Neuronal stem cell (in vitro differentiated cells): ENCODE data around the gene TUBA3E.
"Not testable (repeated sequence)": the region's sequence is repeated elsewhere in the genome, so short reads cannot be mapped to it uniquely, and the experiment has no call there.

Experiments
- DNase-seq: peaks from one replicate; pipeline ENCODE4 v3.0.0-alpha.2; 2013; ENCODE audit warnings: low spot score
- H2AFZ ChIP-seq: one replicate; pipeline ENCODE4 v1.6.1; 2013; ENCODE audit warnings: mild to moderate bottlenecking, low read length, inconsistent platforms
- H2AK5ac ChIP-seq: 2 replicates; pipeline ENCODE4 v1.6.1; 2013; ENCODE audit warnings: low read depth, mild to moderate bottlenecking, inconsistent platforms, low read length, moderate library complexity, mixed read lengths
- H2BK120ac ChIP-seq: 2 replicates; pipeline ENCODE4 v1.6.1; 2013; ENCODE audit warnings: low read depth, mild to moderate bottlenecking, inconsistent platforms, low read length, moderate library complexity, mixed read lengths
- H2BK12ac ChIP-seq: one replicate; pipeline ENCODE4 v1.6.1; 2013; ENCODE audit warnings: low read length, inconsistent platforms
- H2BK15ac ChIP-seq: 2 replicates; pipeline ENCODE4 v1.6.1; 2013; ENCODE audit warnings: mild to moderate bottlenecking, low read length, inconsistent platforms, mixed read lengths
- H2BK5ac ChIP-seq: one replicate; pipeline ENCODE4 v1.6.1; 2013; ENCODE audit warnings: inconsistent platforms, mild to moderate bottlenecking, low read length, moderate library complexity
- H3K14ac ChIP-seq: one replicate; pipeline ENCODE4 v1.6.1; 2013; ENCODE audit warnings: low read length, inconsistent platforms
- H3K18ac ChIP-seq: 2 replicates; pipeline ENCODE4 v1.6.1; 2013; ENCODE audit warnings: low read length, inconsistent platforms
- H3K23ac ChIP-seq: 2 replicates; pipeline ENCODE4 v1.6.1; 2013; ENCODE audit warnings: low read depth, mild to moderate bottlenecking, mixed read lengths, low read length, inconsistent platforms; ENCODE audit not compliant: poor library complexity
- H3K27ac ChIP-seq: replicated peaks from 3 replicates; pipeline ENCODE4 v1.5.1; 2013; ENCODE audit warnings: low read length, inconsistent platforms
- H3K27me3 ChIP-seq, 3 experiments: 2 replicates each; pipeline ENCODE4 v1.6.1; 2013; ENCODE audit warnings: low read length in 3 of 3, mild to moderate bottlenecking in 2 of 3, inconsistent platforms in 1 of 3, low read depth in 1 of 3, mixed read lengths in 1 of 3, moderate library complexity in 1 of 3; ENCODE audit not compliant: control insufficient read depth in 3 of 3, insufficient read depth in 3 of 3
- H3K36me3 ChIP-seq, 2 donors: replicated peaks in 1 of 2; 2 replicates each; pipeline ENCODE4 v1.6.1; 2013; ENCODE audit warnings: low read length in 2 of 2; ENCODE audit not compliant: control insufficient read depth in 2 of 2, insufficient read depth in 2 of 2
- H3K4ac ChIP-seq: 2 replicates; pipeline ENCODE4 v1.6.1; 2013; ENCODE audit warnings: inconsistent platforms, mild to moderate bottlenecking, low read length, moderate library complexity
- H3K4me1 ChIP-seq, 2 donors: 1 replicate in 1 of 2; 2 replicates in 1 of 2; pipeline ENCODE4 v1.6.1; 2013; ENCODE audit warnings: low read length in 2 of 2, low read depth in 1 of 2; ENCODE audit not compliant: control insufficient read depth in 2 of 2, insufficient read depth in 1 of 2
- H3K4me2 ChIP-seq: one replicate; pipeline ENCODE4 v1.6.1; 2013; ENCODE audit warnings: mild to moderate bottlenecking, low read length, inconsistent platforms; ENCODE audit not compliant: insufficient read depth, poor library complexity, severe bottlenecking
- H3K4me3 ChIP-seq, 2 donors: 2 replicates each; pipeline ENCODE4 v1.5.1; 2013; ENCODE audit warnings: low read length in 2 of 2, mild to moderate bottlenecking in 2 of 2, inconsistent platforms in 1 of 2, moderate library complexity in 1 of 2
- H3K79me1 ChIP-seq: one replicate; pipeline ENCODE4 v1.6.1; 2013; ENCODE audit warnings: low read depth, mild to moderate bottlenecking, inconsistent platforms, low read length, moderate library complexity
- H3K9ac ChIP-seq: one replicate; pipeline ENCODE4 v1.6.1; 2013; ENCODE audit warnings: mild to moderate bottlenecking, low read depth, low read length, inconsistent platforms; ENCODE audit not compliant: poor library complexity
- H3K9me3 ChIP-seq, 2 donors: replicated peaks in 1 of 2; 2 replicates each; pipeline versions ENCODE3 to v1.6.1; 2013; ENCODE audit warnings: low read length in 2 of 2, mild to moderate bottlenecking in 2 of 2, inconsistent platforms in 1 of 2, low read depth in 1 of 2, mixed read lengths in 1 of 2, moderate library complexity in 1 of 2; ENCODE audit not compliant: control insufficient read depth in 2 of 2, insufficient read depth in 1 of 2
- H4K8ac ChIP-seq: one replicate; pipeline ENCODE4 v1.6.1; 2013; ENCODE audit warnings: low read depth, mild to moderate bottlenecking, inconsistent platforms, low read length, moderate library complexity
- H4K91ac ChIP-seq: one replicate; pipeline ENCODE4 v1.6.1; 2013; ENCODE audit warnings: low read length, low read depth, mild to moderate bottlenecking, inconsistent platforms; ENCODE audit not compliant: poor library complexity
- WGBS, 2 donors: extraction: QIAGEN DNeasy Blood & Tissue Kit; methylation state at CpG; one replicate each; pipeline ENCODE4 v1.1.7; 2013; ENCODE audit warnings: missing lambda C conversion rate in 2 of 2, mixed read lengths in 1 of 2; ENCODE audit not compliant: insufficient read length in 2 of 2, insufficient replicate concordance in 1 of 2; ENCODE audit errors: extremely low coverage in 2 of 2; 5-methylcytosine and 5-hydroxymethylcytosine counted together

Gene TUBA3E

GRCh38 chr2:130241041-130241707, 42.9 kb upstream of the TUBA3E start:
- Histone ChIP-seq H2BK120ac (no peak overlapping the region), H3K14ac (no peak overlapping the region), H4K8ac (no peak overlapping the region), H2BK12ac (no peak overlapping the region), H3K18ac (no peak overlapping the region), H3K9me3 (peaks cover 0 to 2% of the 10 kb centered on the region in 2 donors), H3K4me1 (no peaks in the 10 kb centered on the region), H2AFZ (no peak overlapping the region), H3K4me3 (no peak overlapping the region), H3K4ac (no peak overlapping the region), H4K91ac (no peak overlapping the region), H3K27me3 (peaks cover 0 to 2% (median 0%) of the 10 kb centered on the region in 3 experiments), H3K23ac (no peak overlapping the region), H3K36me3 (no peaks in the 10 kb centered on the region), H3K79me1 (no peaks in the 10 kb centered on the region), H3K27ac (no peak overlapping the region), H3K9ac (no peak overlapping the region), H2AK5ac (no peak overlapping the region), H3K4me2 (no peak overlapping the region), H2BK15ac (no peak overlapping the region), H2BK5ac (no peak overlapping the region)
- no CpG with 5 or more reads among the region's 8 CpGs for WGBS, 2 donors
- no peak for DNase-seq

GRCh38 chr2:130239581-130239980, 41.3 kb upstream of the TUBA3E start:
- not testable (repeated sequence) for H3K4me1 ChIP-seq, H4K8ac ChIP-seq, H3K9me3 ChIP-seq, H3K4me3 ChIP-seq, H3K23ac ChIP-seq, H2BK12ac ChIP-seq, H2AK5ac ChIP-seq, H3K9ac ChIP-seq, H4K91ac ChIP-seq, H3K27me3 ChIP-seq, H3K14ac ChIP-seq, H2BK5ac ChIP-seq, H2BK15ac ChIP-seq, H3K27ac ChIP-seq, H3K18ac ChIP-seq, H2BK120ac ChIP-seq, DNase-seq, H3K4me2 ChIP-seq, H3K4ac ChIP-seq, H3K36me3 ChIP-seq, H3K79me1 ChIP-seq, H2AFZ ChIP-seq
- no CpG with 5 or more reads among the region's 6 CpGs for WGBS, 2 donors

DNA sequence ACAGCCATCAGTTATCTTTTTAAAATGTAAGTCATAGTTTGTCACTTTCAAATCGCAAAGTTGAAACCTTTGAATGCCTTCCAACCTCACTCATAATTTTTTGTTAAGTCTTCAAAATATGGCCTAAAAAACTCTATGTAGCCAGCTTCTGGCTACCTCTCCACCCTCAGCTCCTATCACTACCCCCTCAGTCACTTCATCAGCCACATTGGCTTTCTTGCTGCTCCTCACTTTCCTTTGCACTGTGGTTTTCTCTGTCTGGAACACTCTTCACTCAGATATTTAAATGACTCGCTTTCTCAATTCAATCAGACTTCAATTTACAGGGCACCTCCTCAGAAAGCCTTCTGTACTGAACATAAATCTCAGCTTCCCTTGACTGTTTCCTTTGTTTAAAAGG, 34.8 kb upstream of the TUBA3E start:
- not testable (repeated sequence) for H3K4me3 ChIP-seq, H2AFZ ChIP-seq, H3K79me1 ChIP-seq, H3K9ac ChIP-seq, H3K27ac ChIP-seq, H2BK15ac ChIP-seq, H3K27me3 ChIP-seq, H4K91ac ChIP-seq, H3K23ac ChIP-seq, H3K14ac ChIP-seq, H3K4ac ChIP-seq, H3K9me3 ChIP-seq, H2AK5ac ChIP-seq, H3K36me3 ChIP-seq, H2BK12ac ChIP-seq, H2BK5ac ChIP-seq, H3K18ac ChIP-seq, H3K4me1 ChIP-seq, H2BK120ac ChIP-seq, DNase-seq, H4K8ac ChIP-seq, H3K4me2 ChIP-seq
- WGBS, 2 donors: no CpG with 5 or more reads among the region's 2 CpGs

DNA sequence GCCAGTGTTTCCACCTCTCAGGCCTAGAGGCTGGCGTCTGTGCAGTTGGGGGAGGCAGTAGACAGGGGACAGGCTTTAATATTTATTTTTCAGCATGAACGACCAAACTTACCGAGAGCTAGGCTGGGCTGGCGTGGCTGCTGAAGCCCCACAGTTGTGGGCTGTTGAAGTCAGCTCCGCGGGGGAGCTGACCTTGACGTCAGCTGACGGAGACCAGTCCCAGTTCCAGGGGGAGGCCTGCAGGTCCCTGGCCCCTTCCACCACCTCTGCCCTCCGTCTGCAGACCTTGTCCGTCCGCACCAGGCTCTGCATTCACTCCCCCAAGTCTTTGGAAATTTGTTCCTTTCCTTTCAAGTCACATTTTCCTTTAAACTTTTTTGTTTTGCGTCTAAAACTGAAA, 33.4 kb upstream of the TUBA3E start:
- no peak overlapping the region for H2BK120ac ChIP-seq
- no CpG with 5 or more reads among the region's 12 CpGs for WGBS, 2 donors
- no peak overlapping the region for H2AK5ac ChIP-seq
- no peak overlapping the region for H3K18ac ChIP-seq
- H3K27me3 ChIP-seq: no peaks in the 10 kb centered on the region
- no peak overlapping the region for H4K8ac ChIP-seq
- no peak overlapping the region for H2BK12ac ChIP-seq
- no peak for DNase-seq
- H3K14ac ChIP-seq: peak overlapping the region; percentile 38
- H2BK5ac ChIP-seq: no peak overlapping the region
- no peak overlapping the region for H4K91ac ChIP-seq
- H3K79me1 ChIP-seq: no peaks in the 10 kb centered on the region
- H3K27ac ChIP-seq: no peak overlapping the region
- no peaks in the 10 kb centered on the region for H3K9me3 ChIP-seq
- no peak overlapping the region for H3K4me2 ChIP-seq
- H3K4me1 ChIP-seq: no peaks in the 10 kb centered on the region
- no peaks in the 10 kb centered on the region for H3K36me3 ChIP-seq
- no peak overlapping the region for H3K4me3 ChIP-seq
- H2BK15ac ChIP-seq: no peak overlapping the region
- H3K23ac ChIP-seq: no peak overlapping the region
- no peak overlapping the region for H3K4ac ChIP-seq
- H2AFZ ChIP-seq: peak overlapping the region; percentile 0
- no peak overlapping the region for H3K9ac ChIP-seq
